HG02885 (cell line): ENCODE results near the gene LCN1.

Source experiments
- ATAC-seq: cut with Tn5 transposase; IDR thresholded peaks from one replicate; pipeline ENCODE4 v1.9.1; 2021; ENCODE audit warnings: mild to moderate bottlenecking; ENCODE audit not compliant: unreplicated experiment, poor library complexity

The LCN1 gene

DNA sequence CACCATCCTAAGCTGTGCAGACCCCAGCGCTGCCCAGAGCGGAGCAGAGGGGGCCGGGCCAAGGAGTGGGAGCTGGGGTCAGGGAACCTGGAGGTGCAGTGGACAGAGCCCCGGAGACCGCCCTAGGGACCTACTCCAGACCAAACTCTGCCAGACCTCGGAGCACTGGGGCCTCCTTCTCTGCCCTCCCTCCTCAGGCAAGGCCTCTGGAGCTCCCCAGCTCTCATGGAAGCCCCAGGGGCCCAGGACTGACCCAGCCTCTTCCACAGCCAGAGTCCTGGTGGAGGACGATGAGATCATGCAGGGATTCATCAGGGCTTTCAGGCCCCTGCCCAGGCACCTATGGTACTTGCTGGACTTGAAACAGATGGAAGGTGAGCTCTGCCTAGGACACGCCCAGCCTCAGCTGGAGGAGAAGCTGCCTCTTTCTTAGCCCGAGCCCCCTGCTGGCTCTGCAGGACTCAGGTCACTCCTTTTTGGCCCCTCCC lies 43.9 kb downstream of the LCN1 start:
- no peak for ATAC-seq

DNA sequence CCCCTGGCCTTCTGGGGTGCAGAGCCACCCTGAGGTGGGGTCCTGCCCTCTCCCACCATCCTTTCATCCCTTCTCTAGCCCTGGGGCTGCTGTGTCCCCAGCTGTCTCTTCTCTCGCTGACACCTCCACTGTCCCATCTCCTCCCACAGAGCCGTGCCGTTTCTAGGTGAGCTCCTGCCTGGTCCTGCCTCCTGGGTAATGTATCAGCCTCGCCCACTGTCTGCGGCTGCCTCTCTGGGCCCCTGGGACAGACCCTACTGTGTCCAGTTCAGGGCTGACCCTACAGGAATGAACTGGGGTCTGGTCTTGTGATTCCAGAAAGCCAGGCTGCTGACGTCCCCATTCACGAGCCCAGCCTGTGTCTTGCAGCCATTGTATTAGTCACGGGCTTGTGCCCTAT lies 44.4 kb downstream of the LCN1 start:
- ATAC-seq, result no peak

DNA sequence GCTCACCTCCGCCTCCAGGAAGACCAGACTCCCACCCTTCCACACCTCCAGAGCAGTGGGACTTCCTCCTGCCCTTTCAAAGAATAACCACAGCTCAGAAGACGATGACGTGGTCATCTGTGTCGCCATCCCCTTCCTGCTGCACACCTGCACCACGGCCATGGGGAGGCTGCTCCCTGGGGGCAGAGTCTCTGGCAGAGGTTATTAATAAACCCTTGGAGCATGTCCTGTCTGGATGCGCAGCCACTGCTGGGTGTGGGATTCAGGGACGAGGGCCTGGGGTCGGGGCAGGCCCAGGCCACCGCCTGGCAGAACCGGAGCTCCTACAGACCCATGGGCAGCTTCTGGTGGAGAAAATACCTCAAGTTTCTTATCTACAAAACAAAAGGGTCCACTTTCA lies 45.3 kb downstream of the LCN1 start:
- no peak for ATAC-seq

DNA sequence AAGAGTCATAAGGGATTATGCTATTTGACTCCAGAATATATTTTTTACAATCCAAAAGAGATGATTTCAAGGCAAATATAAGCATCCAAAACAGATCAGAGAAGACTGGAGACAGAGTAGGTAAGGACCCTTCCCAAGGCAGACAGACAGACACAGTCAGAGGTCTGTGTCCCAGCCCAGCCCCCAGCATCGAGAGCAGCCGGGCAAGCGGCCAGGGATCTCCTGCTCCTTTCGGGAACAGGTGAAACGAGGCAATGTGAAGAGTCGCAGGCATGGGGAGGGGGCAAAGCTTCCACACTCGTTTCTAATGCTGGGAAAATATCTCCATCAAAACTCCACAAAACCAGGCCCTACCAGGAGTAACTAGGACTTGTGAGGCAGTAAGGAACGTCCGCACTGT lies 46.1 kb downstream of the LCN1 start:
- ATAC-seq, result no peak

DNA sequence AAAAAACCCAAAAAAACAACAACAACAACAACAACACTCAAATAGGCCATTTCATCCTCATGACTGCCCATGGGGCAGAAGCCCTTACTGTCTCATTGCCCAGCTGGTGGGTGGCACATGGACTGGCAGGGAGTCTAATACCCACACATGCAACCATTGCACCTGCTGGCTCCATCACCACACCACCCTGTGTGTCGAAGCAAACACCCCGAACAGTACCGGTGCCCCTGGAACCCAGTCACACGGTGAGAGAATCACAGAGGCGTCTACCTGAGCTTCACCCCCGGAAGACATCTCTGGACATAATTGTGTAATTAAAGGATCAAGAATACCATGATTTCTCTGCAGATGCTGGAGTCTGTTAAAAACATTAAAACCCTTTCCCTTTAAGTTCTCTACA lies 46.8 kb downstream of the LCN1 start:
- ATAC-seq, result no peak

DNA sequence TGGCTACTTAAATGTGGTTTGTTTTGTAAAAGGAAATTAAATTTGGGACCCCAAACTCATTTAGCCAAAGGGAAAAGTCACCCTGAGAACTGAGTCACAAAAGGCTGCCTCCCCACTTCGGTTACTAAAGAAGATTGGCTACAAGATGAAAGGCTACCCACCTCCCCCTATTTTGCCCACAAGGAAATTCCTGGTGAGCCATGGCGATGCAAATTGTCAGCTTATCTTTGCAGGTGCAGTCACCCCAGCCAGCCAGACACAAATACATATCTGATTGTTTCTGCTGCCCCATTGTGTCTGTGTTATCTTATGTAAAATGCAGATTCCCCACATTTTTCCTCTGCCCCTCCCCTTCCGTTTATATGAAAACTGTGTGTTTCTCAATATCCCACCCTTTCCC lies 49.2 kb downstream of the LCN1 start:
- ATAC-seq, result no peak

DNA sequence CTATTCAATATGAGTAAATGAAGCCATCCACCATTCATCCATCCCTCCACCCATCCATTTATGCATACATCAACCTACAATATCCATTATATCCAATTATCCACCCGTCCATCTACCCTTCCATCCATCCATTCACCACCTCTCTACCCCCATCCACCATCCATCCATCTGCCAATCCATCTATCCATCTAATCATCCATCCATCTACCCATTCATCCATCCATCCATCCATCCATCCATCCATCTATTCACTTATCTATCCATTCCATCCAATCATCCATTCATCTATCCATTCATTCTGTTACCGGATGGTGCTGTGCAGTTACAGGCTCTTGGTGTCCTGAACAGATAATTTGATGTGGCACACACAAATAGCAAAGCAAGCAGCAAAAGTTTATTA lies 51.0 kb downstream of the LCN1 start:
- ATAC-seq, result no peak

DNA sequence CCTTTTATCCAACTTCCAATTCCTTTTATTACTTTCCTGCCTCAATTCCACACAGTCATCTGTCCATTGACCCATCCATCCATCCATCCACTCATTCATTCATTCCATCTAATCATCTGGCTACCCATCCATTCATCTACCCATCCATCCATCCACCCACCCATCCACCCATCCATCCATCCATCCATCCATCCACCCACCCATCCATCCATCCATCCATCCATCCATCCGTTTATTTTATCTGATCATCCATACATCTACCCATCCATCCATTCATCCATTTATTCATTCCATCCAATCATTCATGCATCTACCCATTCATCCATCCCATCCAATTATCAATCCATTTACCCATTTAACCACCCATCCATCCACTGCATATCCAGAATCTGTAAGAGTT lies 51.9 kb downstream of the LCN1 start:
- ATAC-seq, result no peak

DNA sequence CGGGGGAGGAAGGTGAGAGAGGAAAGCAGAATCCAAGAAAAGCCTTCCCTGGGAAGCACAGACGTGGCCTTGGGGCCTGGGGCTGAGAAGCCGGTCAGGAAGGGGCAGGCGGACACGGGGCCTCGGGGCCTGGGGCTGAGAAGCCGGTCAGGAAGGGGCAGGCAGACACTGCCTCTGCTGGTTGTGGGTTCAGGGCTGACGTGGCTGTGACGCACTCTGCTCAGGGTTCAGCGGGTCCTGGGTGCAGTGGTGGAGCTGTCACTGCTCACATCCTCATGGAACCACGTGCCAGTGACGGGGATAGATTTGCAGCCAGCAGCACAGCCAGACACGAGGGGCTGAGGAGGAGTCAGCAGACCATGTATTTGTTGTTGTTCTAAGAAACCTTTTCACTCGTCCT lies 53.1 kb downstream of the LCN1 start:
- ATAC-seq, result no peak

DNA sequence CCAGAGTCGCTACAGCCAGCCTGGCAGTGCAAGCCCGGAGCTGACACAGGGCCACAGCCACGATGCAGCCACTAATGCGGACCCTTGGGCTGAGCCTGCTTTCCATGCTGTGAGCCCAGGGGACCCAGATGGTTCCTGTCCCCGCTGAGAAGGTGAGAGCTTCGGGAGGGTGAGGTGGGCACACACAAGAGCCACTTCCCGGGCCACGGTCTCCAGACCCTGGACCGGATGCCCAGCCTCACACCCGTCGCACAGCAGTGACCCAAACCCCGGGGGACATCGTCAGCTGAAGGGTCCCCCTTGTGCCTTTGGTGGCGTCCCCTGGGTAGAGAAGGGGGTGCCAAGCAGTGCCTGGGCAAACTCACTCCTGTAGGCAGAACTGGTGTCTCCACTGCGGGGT lies 53.7 kb downstream of the LCN1 start:
- no peak for ATAC-seq
